HEK293 (cell line): ENCODE data around the gene LY6G6F.

ENCODE experiments used
- CTCF ChIP-seq: fragments of 450-650 bp; formaldehyde crosslinking; IDR thresholded peaks from 2 replicates; pipeline ENCODE4 v1.5.1; 2016; ENCODE audit warnings: missing biosample characterization, missing genetic modification characterization
- EGR2 ChIP-seq: fragments of 450-650 bp; formaldehyde crosslinking; IDR thresholded peaks from 2 replicates; pipeline ENCODE4 v1.5.1; 2016; ENCODE audit warnings: low read depth, missing biosample characterization, missing genetic modification characterization
- GLIS1 ChIP-seq: fragments of 450-650 bp; formaldehyde crosslinking; IDR thresholded peaks from 2 replicates; pipeline ENCODE4 v1.5.1; 2016; ENCODE audit warnings: missing biosample characterization, missing genetic modification characterization
- GLIS2 ChIP-seq: fragments of 450-650 bp; formaldehyde crosslinking; IDR thresholded peaks from 2 replicates; pipeline ENCODE4 v1.5.1; 2016; ENCODE audit warnings: missing biosample characterization, missing genetic modification characterization
- HOXC10 ChIP-seq: sonication (generic); formaldehyde crosslinking; IDR thresholded peaks from 2 replicates; pipeline ENCODE4 v1.8.1; 2023; ENCODE audit warnings: mild to moderate bottlenecking, missing genetic modification reagents
- KLF1 ChIP-seq: fragments of 450-650 bp; formaldehyde crosslinking; IDR thresholded peaks from 2 replicates; pipeline ENCODE4 v1.5.1; 2016; ENCODE audit warnings: missing biosample characterization, missing genetic modification characterization
- MZF1 ChIP-seq: fragments of 450-650 bp; formaldehyde crosslinking; IDR thresholded peaks from 2 replicates; pipeline ENCODE4 v1.5.1; 2017; ENCODE audit warnings: missing biosample characterization, missing genetic modification characterization, borderline replicate concordance
- PRDM2 ChIP-seq: fragments of 450-650 bp; formaldehyde crosslinking; IDR thresholded peaks from 2 replicates; pipeline ENCODE4 v1.5.1; 2016; ENCODE audit warnings: missing biosample characterization, missing genetic modification characterization, borderline replicate concordance
- RBAK ChIP-seq: fragments of 450-650 bp; formaldehyde crosslinking; IDR thresholded peaks from 2 replicates; pipeline ENCODE4 v1.5.1; 2016; ENCODE audit warnings: missing biosample characterization, missing genetic modification characterization
- ZBTB48 ChIP-seq: fragments of 450-650 bp; formaldehyde crosslinking; IDR thresholded peaks from 2 replicates; pipeline ENCODE4 v1.5.1; 2016; ENCODE audit warnings: missing biosample characterization, missing genetic modification characterization
- ZFP69B ChIP-seq: fragments of 450-650 bp; formaldehyde crosslinking; IDR thresholded peaks from 2 replicates; pipeline ENCODE4 v1.5.1; 2016; ENCODE audit warnings: missing biosample characterization, missing genetic modification characterization
- ZIC2 ChIP-seq: fragments of 450-650 bp; formaldehyde crosslinking; IDR thresholded peaks from 2 replicates; pipeline ENCODE4 v1.5.1; 2016; ENCODE audit warnings: missing biosample characterization, missing genetic modification characterization
- ZNF133 ChIP-seq: fragments of 450-650 bp; formaldehyde crosslinking; IDR thresholded peaks from 2 replicates; pipeline ENCODE4 v1.5.1; 2016; ENCODE audit warnings: missing biosample characterization, missing genetic modification characterization
- ZNF248 ChIP-seq: fragments of 450-650 bp; formaldehyde crosslinking; IDR thresholded peaks from 2 replicates; pipeline ENCODE4 v1.5.1; 2017; ENCODE audit warnings: missing biosample characterization, missing genetic modification characterization
- ZNF366 ChIP-seq: fragments of 450-650 bp; formaldehyde crosslinking; conservative IDR thresholded peaks from 2 replicates; pipeline ENCODE4 v1.5.1; 2016; ENCODE audit warnings: missing biosample characterization, missing genetic modification characterization
- ZNF394 ChIP-seq: fragments of 450-650 bp; formaldehyde crosslinking; IDR thresholded peaks from 2 replicates; pipeline ENCODE4 v1.5.1; 2016; ENCODE audit warnings: missing biosample characterization, missing genetic modification characterization, mild to moderate bottlenecking, moderate library complexity, borderline replicate concordance
- ZNF501 ChIP-seq: fragments of 450-650 bp; formaldehyde crosslinking; IDR thresholded peaks from 2 replicates; pipeline ENCODE4 v1.5.1; 2016; ENCODE audit warnings: missing biosample characterization, missing genetic modification characterization
- ZNF580 ChIP-seq: fragments of 450-650 bp; formaldehyde crosslinking; IDR thresholded peaks from 2 replicates; pipeline ENCODE4 v1.5.1; 2016; ENCODE audit warnings: missing biosample characterization, missing genetic modification characterization
- ZNF776 ChIP-seq: fragments of 450-650 bp; formaldehyde crosslinking; IDR thresholded peaks from 2 replicates; pipeline ENCODE4 v1.5.0; 2017; ENCODE audit warnings: missing biosample characterization, missing genetic modification characterization, borderline replicate concordance
- ZSCAN30 ChIP-seq: fragments of 450-650 bp; IDR thresholded peaks from 2 replicates; pipeline ENCODE4 v1.5.1; 2018; ENCODE audit warnings: missing biosample characterization, mild to moderate bottlenecking, missing genetic modification characterization, moderate library complexity
- TF ChIP-seq, protein P1 (sequence below): fragments of 450-650 bp; formaldehyde crosslinking; IDR thresholded peaks from 2 replicates; pipeline ENCODE4 v1.5.1; 2016; ENCODE audit warnings: missing biosample characterization, missing genetic modification characterization
- TF ChIP-seq, protein P2 (sequence below): fragments of 450-650 bp; formaldehyde crosslinking; IDR thresholded peaks from 2 replicates; pipeline ENCODE4 v1.5.1; 2017; ENCODE audit warnings: missing biosample characterization, missing genetic modification characterization

Gene LY6G6F

GRCh38 chr6:31663961-31664789, 42.5 kb upstream of the LY6G6F start (continued):
- no peak for TF ChIP-seq PRDM2
- TF ChIP-seq ZBTB48 (tag by site-specific recombination): peak; percentile 61
- TF ChIP-seq MZF1 (tag by site-specific recombination): no peak
- TF ChIP-seq ZFP69B (tag by site-specific recombination): peak; percentile 77
- peak; percentile 14; the same call in 1 of the 2 replicates for TF ChIP-seq CTCF (tag by site-specific recombination)
- TF ChIP-seq GLIS2 (tag by site-specific recombination): peak; percentile 37; the same call in 1 of the 2 replicates
- TF ChIP-seq KLF1 (tag by site-specific recombination): no peak
- TF ChIP-seq ZNF248 (tag by site-specific recombination): no peak
- TF ChIP-seq EGR2 (tag by site-specific recombination): no peak
- no peak for TF ChIP-seq RBAK
- TF ChIP-seq ZNF133 (tag by site-specific recombination): no peak
- peak; percentile 34; the same call in 1 of the 2 replicates for TF ChIP-seq ZIC2
- TF ChIP-seq, protein P1, sequence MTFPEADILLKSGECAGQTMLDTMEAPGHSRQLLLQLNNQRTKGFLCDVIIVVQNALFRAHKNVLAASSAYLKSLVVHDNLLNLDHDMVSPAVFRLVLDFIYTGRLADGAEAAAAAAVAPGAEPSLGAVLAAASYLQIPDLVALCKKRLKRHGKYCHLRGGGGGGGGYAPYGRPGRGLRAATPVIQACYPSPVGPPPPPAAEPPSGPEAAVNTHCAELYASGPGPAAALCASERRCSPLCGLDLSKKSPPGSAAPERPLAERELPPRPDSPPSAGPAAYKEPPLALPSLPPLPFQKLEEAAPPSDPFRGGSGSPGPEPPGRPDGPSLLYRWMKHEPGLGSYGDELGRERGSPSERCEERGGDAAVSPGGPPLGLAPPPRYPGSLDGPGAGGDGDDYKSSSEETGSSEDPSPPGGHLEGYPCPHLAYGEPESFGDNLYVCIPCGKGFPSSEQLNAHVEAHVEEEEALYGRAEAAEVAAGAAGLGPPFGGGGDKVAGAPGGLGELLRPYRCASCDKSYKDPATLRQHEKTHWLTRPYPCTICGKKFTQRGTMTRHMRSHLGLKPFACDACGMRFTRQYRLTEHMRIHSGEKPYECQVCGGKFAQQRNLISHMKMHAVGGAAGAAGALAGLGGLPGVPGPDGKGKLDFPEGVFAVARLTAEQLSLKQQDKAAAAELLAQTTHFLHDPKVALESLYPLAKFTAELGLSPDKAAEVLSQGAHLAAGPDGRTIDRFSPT (tag by site-specific recombination): peak; percentile 38; the same call in 1 of the 2 replicates
- peak; percentile 82 for TF ChIP-seq ZNF394 (tag by site-specific recombination)
- no peak for TF ChIP-seq HOXC10 (CRISPR knock-in tag)
- TF ChIP-seq ZSCAN30: no peak
- TF ChIP-seq GLIS1 (tag by site-specific recombination): peak; percentile 70
- no peak for TF ChIP-seq ZNF580 (tag by site-specific recombination)
- TF ChIP-seq, protein P2, sequence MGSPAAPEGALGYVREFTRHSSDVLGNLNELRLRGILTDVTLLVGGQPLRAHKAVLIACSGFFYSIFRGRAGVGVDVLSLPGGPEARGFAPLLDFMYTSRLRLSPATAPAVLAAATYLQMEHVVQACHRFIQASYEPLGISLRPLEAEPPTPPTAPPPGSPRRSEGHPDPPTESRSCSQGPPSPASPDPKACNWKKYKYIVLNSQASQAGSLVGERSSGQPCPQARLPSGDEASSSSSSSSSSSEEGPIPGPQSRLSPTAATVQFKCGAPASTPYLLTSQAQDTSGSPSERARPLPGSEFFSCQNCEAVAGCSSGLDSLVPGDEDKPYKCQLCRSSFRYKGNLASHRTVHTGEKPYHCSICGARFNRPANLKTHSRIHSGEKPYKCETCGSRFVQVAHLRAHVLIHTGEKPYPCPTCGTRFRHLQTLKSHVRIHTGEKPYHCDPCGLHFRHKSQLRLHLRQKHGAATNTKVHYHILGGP (tag by site-specific recombination): no peak
- TF ChIP-seq ZNF776 (tag by site-specific recombination): no peak
- no peak; the same call in 1 of the 2 replicates for TF ChIP-seq ZNF366 (tag by site-specific recombination)
- TF ChIP-seq ZNF501 (tag by site-specific recombination): no peak
